ENCODE results near the gene SORCS2.

GRCh38 chr4:7427361-7427760, 235.0 kb downstream of the SORCS2 start:
- no peak for TF ChIP-seq GATA2 (IDR thresholded peaks at IDR 0.05; ENCODE audit: low read depth, low read length)
- no peak for TF ChIP-seq GATA3 (IDR thresholded peaks at IDR 0.05; ENCODE audit: low read depth, low read length)

Measured in SH-SY5Y (cell line).